22Rv1 (cell line): ENCODE data around the gene APOBEC3G.

Experiments used
- ZFX ChIP-seq: fragments of 450-650 bp; IDR thresholded peaks from 2 replicates; pipeline ENCODE4 v1.6.1; 2017; ENCODE audit warnings: antibody characterized with exemption, borderline replicate concordance
- TF ChIP-seq, protein P1 (sequence below): fragments of 450-650 bp; IDR thresholded peaks from 2 replicates; pipeline ENCODE4 v1.5.1; 2017; ENCODE audit warnings: mild to moderate bottlenecking

DNA sequence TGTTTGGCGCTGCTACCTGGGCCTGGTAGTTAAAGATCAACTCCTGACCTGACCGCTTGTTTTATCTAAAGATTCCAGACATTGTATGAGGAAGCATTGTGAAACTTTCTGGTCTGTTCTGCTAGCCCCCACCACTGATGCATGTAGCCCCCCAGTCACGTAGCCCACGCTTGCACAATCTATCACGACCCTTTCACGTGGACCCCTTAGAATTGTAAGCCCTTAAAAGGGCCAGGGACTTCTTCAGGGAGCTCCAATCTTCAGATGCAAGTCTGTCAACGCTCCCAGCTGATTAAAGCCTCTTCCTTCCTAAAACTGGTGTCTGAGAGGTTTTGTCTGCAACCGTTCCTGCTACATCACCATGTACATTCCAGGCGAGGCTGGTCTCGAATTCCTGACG is 21.4 kb upstream of the APOBEC3G start:
- TF ChIP-seq, protein P1, sequence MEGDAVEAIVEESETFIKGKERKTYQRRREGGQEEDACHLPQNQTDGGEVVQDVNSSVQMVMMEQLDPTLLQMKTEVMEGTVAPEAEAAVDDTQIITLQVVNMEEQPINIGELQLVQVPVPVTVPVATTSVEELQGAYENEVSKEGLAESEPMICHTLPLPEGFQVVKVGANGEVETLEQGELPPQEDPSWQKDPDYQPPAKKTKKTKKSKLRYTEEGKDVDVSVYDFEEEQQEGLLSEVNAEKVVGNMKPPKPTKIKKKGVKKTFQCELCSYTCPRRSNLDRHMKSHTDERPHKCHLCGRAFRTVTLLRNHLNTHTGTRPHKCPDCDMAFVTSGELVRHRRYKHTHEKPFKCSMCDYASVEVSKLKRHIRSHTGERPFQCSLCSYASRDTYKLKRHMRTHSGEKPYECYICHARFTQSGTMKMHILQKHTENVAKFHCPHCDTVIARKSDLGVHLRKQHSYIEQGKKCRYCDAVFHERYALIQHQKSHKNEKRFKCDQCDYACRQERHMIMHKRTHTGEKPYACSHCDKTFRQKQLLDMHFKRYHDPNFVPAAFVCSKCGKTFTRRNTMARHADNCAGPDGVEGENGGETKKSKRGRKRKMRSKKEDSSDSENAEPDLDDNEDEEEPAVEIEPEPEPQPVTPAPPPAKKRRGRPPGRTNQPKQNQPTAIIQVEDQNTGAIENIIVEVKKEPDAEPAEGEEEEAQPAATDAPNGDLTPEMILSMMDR: no peak
- no peak for TF ChIP-seq ZFX
